NCI-H1105 treated with DMSO at 0.1 percent for 48 hours (cell line): ENCODE data around the gene ADCY1.
"Not testable (repeated sequence)": the region's sequence is repeated elsewhere in the genome, so short reads cannot be mapped to it uniquely, and the experiment has no call there.

Experiments used
- DNase-seq: peaks from one replicate; lab custom pipeline; 2025; lab: John Stamatoyannopoulos, UW

ADCY1 gene

DNA sequence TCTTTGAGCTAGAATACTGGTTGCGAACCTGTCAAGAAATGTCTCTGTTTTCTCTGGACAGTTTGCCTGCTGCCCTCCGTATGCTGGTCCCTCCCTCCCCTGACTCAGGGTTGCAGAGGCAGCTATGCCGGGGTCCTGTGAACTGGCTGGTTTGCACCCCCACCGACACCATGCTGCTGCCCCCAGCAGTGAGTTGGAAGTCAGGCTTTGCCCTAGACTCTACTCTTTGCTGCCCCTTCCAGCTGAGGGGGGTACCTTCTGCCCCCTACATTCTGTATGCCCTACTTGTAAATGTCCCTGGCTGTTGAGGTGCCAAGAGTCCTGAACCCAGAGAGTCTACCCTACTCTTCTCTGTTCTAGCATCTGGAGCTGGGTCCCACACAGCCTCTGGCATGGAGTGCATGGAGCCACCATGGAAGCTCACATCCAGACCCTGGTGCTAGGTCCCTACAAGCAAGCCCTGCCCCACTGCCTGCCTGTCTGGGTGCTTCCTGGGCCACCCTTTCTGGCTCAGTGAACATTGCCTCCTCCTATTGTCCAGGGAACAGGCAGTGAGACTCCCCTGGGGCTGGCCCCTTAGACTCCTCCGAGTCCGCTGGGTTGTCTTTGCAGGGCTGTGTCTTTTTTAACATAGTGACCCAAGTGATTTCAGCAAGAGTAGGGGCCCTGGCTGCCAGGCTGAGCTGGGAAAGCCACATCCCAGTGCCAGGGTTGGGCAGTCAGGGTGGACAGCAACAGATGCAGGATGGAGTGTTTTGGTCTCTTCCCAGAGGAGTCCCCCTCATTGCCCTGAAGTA, 138.9 kb downstream of the ADCY1 start:
- DNase-seq, result no peak

DNA sequence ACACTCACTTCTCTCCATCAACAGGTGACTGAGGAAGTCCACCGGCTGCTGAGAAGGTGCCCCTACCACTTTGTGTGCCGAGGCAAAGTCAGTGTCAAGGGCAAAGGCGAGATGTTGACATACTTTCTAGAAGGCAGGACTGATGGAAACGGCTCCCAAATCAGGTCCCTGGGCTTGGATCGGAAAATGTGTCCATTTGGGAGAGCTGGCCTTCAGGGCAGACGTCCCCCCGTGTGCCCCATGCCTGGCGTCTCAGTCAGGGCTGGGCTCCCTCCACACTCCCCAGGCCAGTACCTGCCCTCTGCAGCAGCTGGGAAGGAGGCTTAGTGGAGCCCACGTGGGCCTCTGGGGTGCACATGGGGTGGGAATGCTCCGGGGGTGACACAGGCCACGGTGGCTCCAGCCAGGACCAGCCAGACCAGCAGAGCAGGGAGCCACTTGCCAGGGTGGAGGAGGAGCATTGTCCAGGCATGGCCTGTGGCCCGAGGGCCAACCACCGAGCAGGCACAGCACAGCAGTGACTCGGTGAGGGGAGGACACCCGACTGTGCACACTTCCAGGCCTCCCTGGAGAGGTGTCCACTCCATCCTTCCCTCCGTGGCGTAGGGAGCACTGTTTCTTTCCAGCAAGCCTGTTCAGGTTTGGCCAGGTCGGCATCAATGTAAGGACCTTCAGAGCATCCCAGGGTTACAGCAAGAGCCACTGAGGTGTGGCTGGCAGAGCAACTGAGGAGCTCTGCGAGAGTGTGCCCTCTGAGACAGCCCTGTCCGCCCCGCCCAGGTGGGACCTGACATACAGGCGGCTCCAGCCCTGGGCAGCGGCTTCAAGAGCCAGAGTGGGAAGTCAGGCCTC, 139.7 kb downstream of the ADCY1 start:
- DNase-seq, result no peak

DNA sequence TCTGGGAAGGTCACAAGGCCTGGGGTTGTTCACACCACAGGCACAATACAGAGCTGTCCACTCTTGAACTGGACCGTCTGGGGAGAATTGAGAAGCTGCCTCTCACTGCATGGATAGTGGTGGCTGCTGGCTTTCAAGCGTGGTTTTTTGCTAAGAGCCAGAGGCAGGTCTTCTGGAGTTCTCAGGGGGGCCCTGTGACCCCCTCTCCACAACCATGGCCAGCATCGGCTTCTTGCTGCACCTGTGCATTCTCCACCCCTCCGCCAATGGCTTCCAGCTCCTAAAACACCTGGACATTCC, 140.3 kb downstream of the ADCY1 start:
- DNase-seq, result no peak

DNA sequence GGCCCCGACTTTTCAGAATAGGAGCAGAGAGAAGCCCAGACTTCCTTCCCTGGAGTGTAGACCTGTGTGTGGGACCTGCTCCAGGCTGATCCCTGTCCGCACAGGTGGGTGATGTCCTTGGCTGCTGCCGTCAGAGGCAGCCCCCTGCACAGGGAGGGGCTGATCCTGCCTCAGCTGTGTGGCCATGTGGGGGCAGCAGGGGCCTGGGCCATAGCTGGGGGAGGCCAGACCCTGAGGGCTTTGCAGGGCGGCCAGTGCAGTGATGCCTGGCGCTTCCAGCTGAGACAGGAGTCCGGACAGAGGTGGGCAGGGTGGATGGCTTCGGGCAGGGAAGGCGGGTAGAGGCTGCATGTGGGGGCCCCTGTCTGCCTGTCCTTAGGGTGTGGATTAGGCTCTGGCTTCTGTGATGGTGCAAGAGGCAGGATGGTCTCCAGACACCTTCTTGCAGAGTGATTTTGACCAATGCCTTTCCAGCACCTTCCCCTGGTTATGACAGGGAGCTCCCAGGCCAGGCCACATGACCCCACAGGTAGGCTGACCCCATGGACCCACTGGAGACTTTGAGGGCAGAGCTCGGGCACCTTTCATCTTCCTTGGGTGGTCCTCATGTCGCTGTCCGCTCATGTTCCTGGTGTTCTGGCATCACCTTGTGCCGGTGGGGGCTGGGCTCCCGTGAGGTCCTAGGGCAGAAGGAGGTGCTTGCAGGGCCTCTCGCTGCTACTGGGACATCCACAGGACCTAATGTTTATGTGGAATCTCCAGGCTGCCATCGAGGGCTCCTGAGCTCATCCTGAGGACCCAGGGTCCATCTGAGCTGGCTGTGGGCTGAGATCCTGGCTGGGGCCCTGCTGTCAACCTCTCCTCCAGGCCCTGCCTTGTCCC, 141.5 kb downstream of the ADCY1 start:
- DNase-seq, result no peak

DNA sequence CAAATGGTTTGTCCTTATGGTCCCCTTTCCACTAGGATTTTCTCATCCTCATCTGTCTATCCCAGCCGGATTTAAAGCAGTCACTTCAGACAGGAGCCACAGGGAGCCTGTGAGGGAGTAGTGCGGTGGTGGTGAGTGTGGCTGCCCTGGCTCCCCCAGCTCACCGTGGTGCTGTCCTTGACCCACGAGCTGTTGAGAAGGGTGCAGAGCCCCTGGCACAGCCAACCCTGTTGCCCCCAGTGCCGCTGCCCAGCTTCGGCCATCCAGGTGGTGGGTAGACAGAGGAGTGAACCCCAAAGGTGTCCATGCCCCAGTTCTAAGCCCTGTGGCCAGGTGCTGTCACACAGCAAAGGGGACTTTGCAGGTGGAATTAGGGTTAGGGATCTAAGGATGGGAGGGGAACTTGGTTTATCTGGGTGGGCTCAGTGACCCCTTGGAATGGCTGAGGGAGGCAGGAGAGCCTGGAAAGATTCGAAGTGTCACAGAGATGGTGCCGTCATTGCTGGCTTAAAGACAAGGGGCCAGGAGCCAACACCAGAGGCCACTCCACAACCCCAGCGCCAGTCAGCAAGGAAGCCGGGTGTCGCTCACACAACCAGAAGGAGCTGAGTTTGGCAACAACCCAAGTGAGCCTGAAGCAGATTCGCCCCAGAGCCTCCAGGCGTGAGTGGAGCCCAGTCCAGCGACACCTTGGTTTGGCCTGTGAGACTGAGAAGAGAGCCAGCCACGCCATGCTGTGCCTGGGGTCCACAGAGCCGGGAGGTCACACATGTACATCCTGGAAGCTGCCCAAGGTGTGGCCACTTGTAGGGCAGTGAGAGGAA, 142.4 kb downstream of the ADCY1 start:
- no peak for DNase-seq

DNA sequence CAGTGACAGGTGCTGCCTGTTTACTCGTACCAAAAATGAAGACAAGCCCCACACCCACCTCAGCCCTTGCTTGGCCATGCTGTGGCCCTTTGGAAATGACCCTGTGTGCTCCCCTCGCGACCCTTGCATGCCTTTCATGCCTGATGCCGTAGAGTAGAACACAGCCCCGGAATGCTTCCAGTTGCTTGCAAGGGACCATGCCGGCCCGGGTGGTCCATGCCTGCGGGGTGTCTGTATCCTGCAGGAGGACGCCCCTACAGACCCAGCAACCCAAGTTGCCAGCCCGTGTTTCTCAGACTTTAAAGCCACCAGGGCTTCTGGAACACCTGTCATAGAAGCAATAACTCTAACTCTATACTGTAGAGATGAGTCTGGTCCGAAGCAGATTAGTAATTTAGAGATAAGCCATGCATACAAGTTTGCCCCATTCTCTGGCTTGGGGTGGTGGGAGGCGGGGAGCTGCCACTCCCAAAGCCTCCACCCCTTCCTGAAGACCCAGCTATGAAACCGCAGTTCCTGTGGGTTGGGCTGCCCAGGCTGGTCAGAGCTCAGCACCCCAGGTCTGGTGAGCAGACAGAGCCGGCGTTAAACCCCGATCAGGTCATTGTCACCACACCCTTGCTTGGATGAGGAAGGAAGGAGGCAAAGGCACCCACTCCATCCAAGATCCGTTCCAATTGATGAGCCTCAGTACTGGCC, 143.5 kb downstream of the ADCY1 start:
- DNase-seq, result no peak

DNA sequence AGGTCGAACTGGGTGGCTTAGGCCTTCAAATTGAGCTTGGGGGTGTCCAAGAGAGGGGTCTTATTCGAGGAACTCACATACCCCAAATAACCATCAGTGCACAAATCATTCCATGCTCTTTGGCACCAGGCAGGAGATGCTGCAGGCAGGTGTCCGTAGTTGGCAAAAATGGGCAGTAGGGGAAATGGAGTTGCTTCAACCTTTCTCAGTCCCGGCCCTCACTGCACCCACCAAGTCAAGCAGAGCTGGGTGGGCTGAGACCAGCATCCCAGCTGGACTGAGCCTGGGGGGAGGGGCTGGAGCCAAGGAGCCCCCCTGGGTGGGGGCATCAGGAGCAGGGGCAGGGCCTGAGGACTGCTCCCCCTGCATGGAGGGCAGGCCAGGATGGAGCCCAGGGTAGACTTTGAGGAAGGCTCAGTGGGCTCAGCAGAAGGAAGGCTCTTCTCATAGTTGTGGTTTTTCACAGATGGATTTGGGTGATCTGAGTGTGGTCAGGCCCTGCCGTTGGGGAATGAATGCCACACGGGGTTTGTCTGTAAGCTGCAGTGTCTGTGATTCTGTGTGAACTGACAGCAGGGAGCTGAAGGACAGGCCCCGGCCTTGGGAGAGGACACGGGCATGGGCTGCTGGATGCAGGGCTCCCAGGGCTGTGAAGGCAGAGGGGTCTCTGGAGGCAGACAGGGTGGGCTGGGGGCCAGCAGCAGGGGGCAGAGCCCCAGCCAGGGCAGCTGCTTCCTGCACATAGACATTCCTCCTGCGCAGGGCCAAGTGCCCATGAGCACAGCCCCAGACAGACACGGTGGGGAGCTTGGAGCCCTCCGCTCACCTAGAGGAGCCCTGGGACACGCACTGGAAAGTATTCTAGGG, 144.5 kb downstream of the ADCY1 start:
- no peak for DNase-seq

DNA sequence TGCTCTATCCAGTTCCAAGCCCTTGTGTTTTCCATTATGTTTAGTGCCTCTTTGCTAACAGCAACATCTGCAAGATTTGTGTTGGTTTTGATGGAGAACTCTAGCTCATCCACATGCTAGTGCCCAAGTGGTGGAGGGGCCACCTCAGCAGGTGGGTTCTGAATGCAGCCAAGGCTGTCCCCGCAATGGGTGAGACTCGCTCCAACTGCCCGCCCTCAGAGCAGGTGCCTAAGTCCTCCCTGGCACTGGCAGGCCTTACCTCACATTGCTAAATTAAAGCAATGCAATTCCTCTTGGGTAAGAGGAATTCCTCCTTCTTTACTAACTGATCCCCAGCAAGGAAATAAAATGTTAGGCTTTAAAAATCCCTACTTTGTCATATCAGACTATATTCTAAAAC, 146.8 kb downstream of the ADCY1 start:
- DNase-seq, result no peak

DNA sequence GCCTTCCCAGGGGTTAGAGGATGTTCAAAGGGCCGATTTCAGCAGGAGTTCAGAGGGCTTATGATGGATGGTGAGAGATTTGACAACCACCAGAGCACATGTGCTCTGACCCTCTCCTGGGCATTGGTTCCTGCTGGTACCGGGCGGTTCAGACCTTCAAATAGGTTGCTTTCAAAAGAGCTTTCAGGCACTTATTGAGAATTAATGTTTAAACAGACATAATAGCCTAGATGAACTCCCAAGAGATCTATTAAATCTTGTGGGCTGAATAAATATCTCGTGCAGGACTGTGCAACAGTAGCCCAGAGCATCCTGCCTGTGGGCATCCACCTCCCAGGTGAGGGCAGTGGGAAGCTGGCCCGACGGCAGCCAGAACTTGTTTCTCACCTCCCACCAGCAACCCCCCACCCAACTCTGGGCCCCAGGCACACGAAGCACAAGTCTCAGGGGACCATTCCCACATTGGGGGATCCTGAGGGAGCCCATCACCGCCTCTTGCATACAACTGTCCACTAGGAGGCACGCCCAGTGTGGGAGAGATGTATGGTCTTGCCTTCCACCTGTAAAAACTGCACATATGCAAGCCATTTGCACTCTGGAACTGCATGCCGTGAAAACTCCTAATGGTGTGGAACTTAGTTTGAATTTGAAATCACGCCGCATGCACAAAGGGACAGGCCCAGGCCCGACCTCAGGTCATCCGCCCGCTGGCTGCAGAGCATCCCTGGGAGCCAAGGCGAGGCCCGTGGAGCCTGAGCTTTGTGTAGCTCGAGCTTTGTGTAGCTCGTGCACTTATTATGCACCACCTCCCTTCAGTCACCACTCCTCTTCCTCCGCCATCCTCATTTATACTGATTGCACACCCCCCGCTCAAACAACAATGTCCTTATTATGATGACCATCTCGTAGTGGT, 147.8 kb downstream of the ADCY1 start:
- DNase-seq, result no peak

DNA sequence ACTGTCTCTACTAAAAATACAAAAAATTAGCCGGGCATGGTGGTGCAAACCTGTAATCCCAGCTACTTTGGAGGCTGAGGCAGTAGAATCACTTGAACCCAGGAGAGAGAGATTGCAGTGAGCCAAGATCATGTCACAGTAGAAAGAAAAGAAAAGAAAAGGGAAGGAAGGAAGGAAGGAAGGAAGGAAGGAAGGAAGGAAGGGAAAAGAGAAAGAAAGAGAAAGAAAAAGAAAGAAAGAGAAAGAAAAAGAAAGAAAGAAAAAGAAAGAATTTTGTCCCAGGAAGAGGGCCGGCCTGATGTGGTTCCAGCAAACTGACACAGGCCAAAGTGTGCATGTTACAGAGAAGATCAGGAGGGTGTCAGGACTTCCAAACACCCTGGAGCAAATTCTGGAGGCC, 151.1 kb downstream of the ADCY1 start:
- not testable (repeated sequence) for DNase-seq

DNA sequence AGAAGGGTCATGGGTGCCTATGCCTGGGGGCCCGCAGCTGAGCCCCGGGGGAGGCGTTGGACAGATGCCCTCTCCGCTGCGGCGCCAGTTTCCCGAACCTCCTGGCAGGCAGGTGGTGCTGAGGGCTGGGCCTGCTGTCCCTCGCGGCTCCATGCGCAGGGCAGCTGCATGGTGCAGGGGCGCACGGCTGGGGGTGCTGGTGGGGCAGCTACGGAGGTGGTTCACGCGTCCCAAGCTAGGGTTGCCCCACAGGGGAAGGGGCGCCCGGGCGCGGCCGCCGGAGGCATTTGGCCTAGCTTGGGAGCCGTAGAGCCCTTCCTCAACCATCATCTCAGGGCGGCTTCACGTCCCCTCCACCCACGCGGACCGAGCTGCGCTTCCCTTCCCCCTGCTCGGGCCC, 152.7 kb downstream of the ADCY1 start:
- no peak for DNase-seq

DNA sequence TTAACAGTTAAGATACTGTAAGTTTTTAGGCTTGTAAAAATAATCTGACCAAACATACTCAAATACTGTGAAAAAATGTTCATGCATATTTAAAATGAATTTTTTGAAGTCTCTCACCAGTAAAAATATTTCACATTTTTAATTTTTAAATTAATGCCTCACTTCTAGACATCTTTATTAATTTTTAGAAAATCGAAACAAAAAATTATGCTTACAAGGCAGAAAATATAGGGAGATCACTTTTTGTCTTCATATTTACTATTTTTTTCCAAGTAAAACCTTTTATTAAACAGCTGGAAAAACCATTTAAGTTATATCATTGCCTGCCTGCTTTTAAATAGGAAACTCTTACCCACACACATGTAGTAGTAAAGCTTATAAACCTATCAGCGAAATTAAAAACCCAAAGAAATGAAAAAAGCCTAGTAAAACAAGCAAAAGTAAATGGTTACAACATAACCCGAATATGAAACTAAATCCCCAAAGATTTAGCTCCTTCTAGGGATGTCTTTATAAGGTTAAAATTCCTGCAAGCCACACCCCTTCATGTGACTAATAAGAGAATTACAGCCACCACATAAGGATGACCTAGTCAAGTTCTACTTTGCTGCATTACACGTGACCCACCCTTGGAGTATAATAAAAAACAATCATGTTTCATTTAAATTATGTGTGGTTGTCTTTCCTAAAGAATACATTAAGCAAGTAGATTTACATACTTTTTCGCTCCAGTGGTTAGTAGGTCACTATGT, 157.7 kb downstream of the ADCY1 start:
- not testable (repeated sequence) for DNase-seq

DNA sequence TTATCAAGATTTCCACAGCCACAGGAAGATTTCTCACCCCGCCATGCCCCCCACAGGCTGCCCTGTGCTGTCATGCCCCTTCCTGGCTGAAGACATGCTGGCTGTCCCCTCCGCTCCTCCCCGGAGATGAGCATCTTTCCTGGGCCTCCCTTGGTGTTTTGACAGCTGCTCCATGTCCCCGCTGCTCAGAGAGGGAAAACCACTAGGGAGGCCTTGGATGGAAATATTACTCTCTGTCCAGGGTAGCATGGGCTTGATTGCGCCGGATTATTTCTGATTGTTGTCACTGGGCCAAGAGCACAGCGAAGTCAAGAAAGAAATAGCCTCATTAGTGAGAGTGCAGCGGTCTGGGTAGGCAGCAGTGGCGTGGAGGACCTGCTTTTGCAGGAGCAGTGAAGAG, 164.8 kb downstream of the ADCY1 start:
- not testable (repeated sequence) for DNase-seq

DNA sequence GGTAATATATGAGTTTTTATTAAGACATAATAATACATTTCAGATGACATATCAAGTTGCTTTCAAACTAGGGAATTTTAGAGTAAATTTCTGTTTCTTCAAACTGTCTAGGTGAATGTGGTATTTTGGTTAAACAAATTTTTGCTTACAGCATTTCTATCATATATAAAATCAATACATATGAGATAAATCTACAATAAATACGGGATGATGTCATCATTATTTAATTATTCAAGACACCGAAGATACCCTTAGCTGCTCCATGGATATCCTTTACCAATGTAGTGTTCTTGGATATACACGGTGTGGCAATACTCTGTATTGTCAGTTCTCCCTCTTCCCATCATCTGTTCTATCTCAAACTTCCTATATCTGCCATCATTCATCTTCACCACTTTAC, 166.4 kb downstream of the ADCY1 start:
- not testable (repeated sequence) for DNase-seq

DNA sequence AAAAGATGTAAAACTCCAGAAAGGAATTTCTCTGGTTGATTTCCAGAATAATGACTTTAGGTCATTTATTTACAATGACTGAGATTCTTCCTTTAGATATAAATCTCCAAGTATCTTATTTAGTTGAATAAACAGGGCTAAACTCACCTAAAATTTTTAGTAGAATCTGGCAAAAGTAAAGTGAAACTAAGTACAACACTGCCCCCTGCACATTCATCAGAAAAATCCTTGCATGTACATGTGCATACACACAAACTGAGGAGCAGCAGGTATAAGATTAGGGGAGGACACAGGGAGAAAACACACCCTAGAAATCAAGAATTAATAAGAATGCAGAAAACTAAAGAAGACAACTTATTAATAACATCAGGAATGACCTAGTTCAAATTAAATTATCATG, 174.8 kb downstream of the ADCY1 start:
- not testable (repeated sequence) for DNase-seq

DNA sequence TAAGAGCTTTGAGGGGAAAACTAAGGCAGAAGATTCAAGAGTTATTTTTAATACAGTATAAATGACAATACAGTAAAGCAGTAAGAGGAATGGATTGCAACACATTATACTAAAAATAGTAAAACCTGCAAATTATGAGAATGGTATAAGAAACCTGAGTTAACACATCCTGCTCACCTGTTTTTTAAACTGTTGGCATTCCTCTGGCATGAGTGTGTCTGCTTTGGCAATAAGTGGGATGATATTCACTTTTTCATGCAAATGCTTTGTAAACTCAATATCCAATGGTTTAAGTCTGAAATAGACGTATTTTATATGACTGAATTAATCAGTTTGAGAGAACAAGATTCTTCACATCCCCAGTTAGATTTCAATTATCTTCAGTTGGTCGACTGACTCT, 177.2 kb downstream of the ADCY1 start:
- not testable (repeated sequence) for DNase-seq

DNA sequence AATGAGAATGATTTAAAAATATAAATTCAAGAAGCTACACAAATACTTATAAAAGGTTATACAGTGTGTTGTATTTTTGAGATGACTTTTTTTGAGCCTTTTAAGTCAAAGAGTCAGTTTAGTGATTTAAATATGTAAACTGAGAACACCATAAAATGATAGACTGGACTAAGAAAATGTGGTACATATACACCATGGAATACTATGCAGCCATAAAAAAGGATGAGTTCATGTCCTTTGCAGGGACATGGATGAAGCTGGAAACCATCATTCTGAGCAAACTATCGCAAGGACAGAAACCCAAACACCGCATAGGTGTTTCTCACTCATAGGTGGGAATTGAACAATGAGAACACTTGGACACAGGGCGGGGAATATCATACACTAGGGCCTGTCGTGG, 182.2 kb downstream of the ADCY1 start:
- not testable (repeated sequence) for DNase-seq

DNA sequence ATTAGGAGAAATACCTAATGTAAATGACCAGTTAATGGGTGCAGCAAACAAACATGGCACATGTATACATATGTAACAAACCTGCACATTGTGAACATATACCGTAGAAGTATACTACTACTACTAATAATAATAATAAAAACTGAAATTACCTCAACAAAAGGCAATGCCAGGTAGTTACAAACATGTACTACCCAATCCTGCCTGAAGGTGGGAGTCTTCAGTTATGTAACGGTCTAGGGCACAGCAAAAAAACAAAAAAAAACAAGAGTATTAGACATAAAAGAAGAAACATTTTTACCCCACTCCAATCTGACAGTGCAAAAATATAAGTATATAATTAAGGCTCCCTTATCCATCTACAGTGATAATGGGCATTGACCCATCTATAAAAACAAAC, 182.6 kb downstream of the ADCY1 start:
- not testable (repeated sequence) for DNase-seq
